ENCODE data around the gene PADI6. TPM values are rescaled to one million over a fixed set of nuclear protein-coding genes. Genes with fewer than 3 reads are reported as not detected.

PADI6 gene
- total and polyA plus RNA-seq, 9 of the 15 experiments (the other 6 are each of a cell fraction or from before 2014, with no cell fraction given) = not detected

- TF ChIP-seq SP1 (CRISPR knock-in tag; IDR thresholded peaks at IDR 0.05) (no peak), SAP30 (IDR thresholded peaks at IDR 0.05; ENCODE audit: borderline replicate concordance, insufficient read depth, low read depth, low read length, poor library complexity, severe bottlenecking) (no peak), ZNF318 (IDR thresholded peaks at IDR 0.05; ENCODE audit: borderline replicate concordance in 1 of 2, low read depth in 1 of 2) (no peak), GTF2F1 (IDR thresholded peaks at IDR 0.05; ENCODE audit: low read depth, low read length) (no peak), KDM5B (IDR thresholded peaks at IDR 0.05; ENCODE audit: insufficient replicate concordance, low read depth, low read length) (no peak)
Measured at GRCh38 chr1:17360272-17360956, 11.6 kb upstream of the PADI6 start (continued).
